Mammary epithelial cell (primary cell): Measurements from ENCODE around the gene STAC3.

Experiments used
- CTCF ChIP-seq, 2 donors: IDR thresholded peaks in 1 of 2; conservative IDR thresholded peaks in 1 of 2; 2 replicates each; pipeline ENCODE4 v1.5.1; 2011 to 2012; ENCODE audit warnings: inconsistent platforms in 2 of 2, low read length in 2 of 2, mild to moderate bottlenecking in 2 of 2, control low read depth in 1 of 2, low read depth in 1 of 2; ENCODE audit not compliant: insufficient read depth in 1 of 2; ENCODE audit errors: extremely low read depth in 1 of 2
- EZH2 ChIP-seq: IDR thresholded peaks from 2 replicates; pipeline ENCODE4 v1.6.1; 2012; ENCODE audit warnings: low read length, inconsistent platforms, borderline replicate concordance

GRCh38 chr12:57214398-57214781 lies 36.6 kb downstream of the STAC3 start:
- TF ChIP-seq CTCF (conservative IDR thresholded peaks at IDR 0.05 in 1 of 2, IDR thresholded peaks at IDR 0.05 in 1 of 2; ENCODE audit: extremely low read depth in 1 of 2, insufficient read depth in 1 of 2, low read depth in 1 of 2, low read length in 2 of 2) (peak; percentile 71 to 73), EZH2 (no peak)
